B cell (primary cell): Measurements from ENCODE around the gene TFB1M.

Source experiments
- CTCF ChIP-seq: fragments of 200-600 bp; IDR thresholded peaks from one replicate; pipeline ENCODE4 v1.8.0; 2022; ENCODE audit warnings: antibody characterized with exemption, mild to moderate bottlenecking
- EZH2 ChIP-seq: IDR thresholded peaks from 2 replicates; pipeline ENCODE4 v1.6.1; 2012; ENCODE audit warnings: borderline replicate concordance, low read depth, mild to moderate bottlenecking, moderate library complexity, low read length; ENCODE audit not compliant: insufficient read depth, poor library complexity, severe bottlenecking

DNA sequence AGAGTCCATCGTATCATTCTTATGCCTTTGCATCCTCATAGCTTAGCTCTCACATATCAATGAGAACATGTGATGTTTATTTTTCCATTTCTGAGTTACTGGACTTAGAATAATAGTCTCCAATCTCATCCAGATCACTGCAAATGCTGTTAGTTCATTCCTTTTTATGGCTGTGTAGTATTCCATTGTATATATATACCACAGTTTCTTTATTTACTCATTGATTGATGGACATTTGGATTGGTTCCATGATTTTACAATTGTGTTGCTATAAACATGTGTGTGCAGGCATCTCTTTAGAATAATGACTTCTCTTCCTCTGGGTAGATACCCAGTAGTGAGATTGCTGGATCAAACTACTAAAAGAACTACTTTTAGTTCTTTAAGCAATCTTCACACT, 21.0 kb upstream of the TFB1M start:
- TF ChIP-seq CTCF (no peak), EZH2 (no peak)
